Erythroblast (primary cell): Measurements from ENCODE around the gene DIAPH3.

ENCODE experiments used
- GATA1 ChIP-seq: IDR thresholded peaks from 2 replicates; pipeline ENCODE4 v1.6.1; 2011; ENCODE audit warnings: low read depth, mild to moderate bottlenecking, control low read depth, low read length, moderate library complexity
- POLR2A ChIP-seq: IDR thresholded peaks from 2 replicates; pipeline ENCODE4 v1.6.1; 2011; ENCODE audit warnings: mild to moderate bottlenecking, low read length

GRCh38 chr13:60047918-60048317 lies 115.8 kb downstream of the DIAPH3 start:
- no peak for TF ChIP-seq POLR2A
- TF ChIP-seq GATA1 = no peak
